PC-3 (cell line): Measurements from ENCODE around the gene RXFP1. TPM values are rescaled to one million over a fixed set of nuclear protein-coding genes. Genes with fewer than 3 reads are reported as not detected.

Experiments used
- ATAC-seq: fragments of 200-7000 bp; cut with Tn5 transposase; 2 replicates; pipeline ENCODE4 v1.9.1; 2020; ENCODE audit warnings: mild to moderate bottlenecking, moderate library complexity
- BruUV-seq: library from RNA; stranded (reverse); fragments of 400-500 nt; replicated peaks from 2 replicates; lab custom pipeline; 2021; lab: Mats Ljungman, UMichigan
- CTCF ChIA-PET: fragments of 300-600 bp; sonication (Branson Sonifier 250); formaldehyde crosslinking; loops from one replicate; lab custom pipeline; 2022; ENCODE audit warnings: antibody characterized with exemption; lab: Charles Lee
- POLR2A ChIA-PET: fragments of 300-600 bp; sonication (Branson Sonifier 250); formaldehyde crosslinking; loops from one replicate; lab custom pipeline; 2022; ENCODE audit warnings: antibody characterized with exemption; ENCODE audit not compliant: unreplicated experiment; lab: Charles Lee
- DNase-seq: peaks from one replicate; pipeline ENCODE4 v3.0.0-alpha.2; 2015
- H2AFZ ChIP-seq: fragments of 300-600 bp; sonication (generic); 2 replicates; pipeline ENCODE4 v1.6.0; 2016; ENCODE audit warnings: antibody characterized with exemption, low read length
- H3F3A ChIP-seq: fragments of 300-600 bp; sonication (generic); one replicate; pipeline ENCODE4 v1.6.0; 2017; ENCODE audit warnings: antibody characterized with exemption, low read length, control low read depth, mild to moderate bottlenecking; ENCODE audit not compliant: unreplicated experiment
- H3K27ac ChIP-seq: fragments of 300-600 bp; sonication (generic); 2 replicates; pipeline ENCODE4 v1.5.1; 2016; ENCODE audit warnings: mild to moderate bottlenecking, low read length
- H3K27me3 ChIP-seq: fragments of 300-600 bp; sonication (generic); 2 replicates; pipeline ENCODE4 v1.6.1; 2016; ENCODE audit warnings: low read length, mixed read lengths
- H3K36me3 ChIP-seq: fragments of 300-600 bp; sonication (generic); 2 replicates; pipeline ENCODE4 v1.6.1; 2016; ENCODE audit warnings: low read depth, mixed run types, low read length, mixed read lengths
- H3K4me1 ChIP-seq: fragments of 300-600 bp; sonication (generic); 2 replicates; pipeline ENCODE4 v1.5.1; 2016; ENCODE audit warnings: low read length; ENCODE audit not compliant: insufficient read depth
- H3K4me2 ChIP-seq: fragments of 300-600 bp; sonication (generic); 2 replicates; pipeline ENCODE4 v1.6.0; 2016; ENCODE audit warnings: low read length
- H3K4me3 ChIP-seq: fragments of 300-600 bp; sonication (generic); 2 replicates; pipeline ENCODE4 v1.5.1; 2016; ENCODE audit warnings: mild to moderate bottlenecking, low read length, mixed read lengths
- H3K79me2 ChIP-seq: fragments of 300-600 bp; sonication (generic); 2 replicates; pipeline ENCODE4 v1.6.1; 2017; ENCODE audit warnings: low read length, mixed read lengths
- H3K9ac ChIP-seq: fragments of 300-600 bp; sonication (generic); 2 replicates; pipeline ENCODE4 v1.6.0; 2016; ENCODE audit warnings: mild to moderate bottlenecking, low read length
- H3K9me2 ChIP-seq: fragments of 300-600 bp; sonication (generic); replicated peaks from 2 replicates; pipeline ENCODE4 v1.6.1; 2016; ENCODE audit warnings: mixed run types, low read length, mixed read lengths
- H3K9me3 ChIP-seq: fragments of 300-600 bp; sonication (generic); 2 replicates; pipeline ENCODE4 v1.6.1; 2016; ENCODE audit warnings: low read length, mixed read lengths
- H4K20me1 ChIP-seq: fragments of 300-600 bp; sonication (generic); 2 replicates; pipeline ENCODE4 v1.6.1; 2016; ENCODE audit warnings: low read length, mixed read lengths
- CTCF ChIP-seq: fragments of 300-600 bp; sonication (generic); conservative IDR thresholded peaks from 2 replicates; pipeline ENCODE4 v1.5.1; 2017; ENCODE audit warnings: antibody characterized with exemption, low read depth, mild to moderate bottlenecking, low read length
- EZH2 ChIP-seq: fragments of 300-600 bp; sonication (generic); IDR thresholded peaks from one replicate; pipeline ENCODE4 v1.6.1; 2017; ENCODE audit warnings: antibody characterized with exemption, mild to moderate bottlenecking, low read length; ENCODE audit not compliant: unreplicated experiment
- EZH2phosphoT487 ChIP-seq: fragments of 300-600 bp; sonication (generic); IDR thresholded peaks from 2 replicates; pipeline ENCODE4 v1.6.1; 2018; ENCODE audit warnings: mild to moderate bottlenecking, antibody characterized with exemption, low read length, borderline replicate concordance
- intact Hi-C: fragments of 100-400 bp; cut with micrococcal nuclease; formaldehyde crosslinking; loops from 2 replicates; pipeline ENCODE4 v1.9.0; 2023
- total RNA-seq: library from RNA; depleted of rRNA; stranded (reverse); fragments of >200 nt; gene quantifications from 2 replicates; pipeline ENCODE4 v1.2.3, GENCODE V29; 2014

RXFP1 gene
- total RNA-seq, 1 experiment from 2014 or later = not detected

DNA sequence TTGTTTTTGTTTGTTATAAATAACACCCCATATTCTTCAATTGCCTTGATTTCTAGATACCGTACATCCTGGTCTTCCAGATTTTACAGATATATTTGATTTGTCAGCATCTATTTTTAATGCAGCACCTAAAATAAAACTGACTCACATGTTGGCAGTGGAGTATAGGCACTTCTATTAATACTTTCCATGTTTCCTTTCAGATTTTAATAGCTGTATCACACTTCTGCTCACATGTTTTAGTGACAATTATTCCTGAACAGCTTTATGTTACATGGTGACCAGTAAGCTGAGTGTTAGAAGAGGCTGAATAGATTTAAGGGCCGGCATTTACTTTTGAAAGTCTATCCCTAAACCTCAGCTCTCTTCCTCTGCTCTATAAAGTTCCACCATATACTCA, 103.9 kb downstream of the RXFP1 start:
- Histone ChIP-seq H3K4me3 (no peak overlapping the region), H4K20me1 (no peaks in the 10 kb centered on the region), H3K4me2 (no peak overlapping the region), H3K27ac (no peak overlapping the region), H3K9ac (no peak overlapping the region), H3F3A (no peaks in the 10 kb centered on the region), H3K79me2 (no peaks in the 10 kb centered on the region), H3K36me3 (no peaks in the 10 kb centered on the region), H3K9me3 (no peaks in the 10 kb centered on the region), H3K27me3 (no peaks in the 10 kb centered on the region), H3K9me2 (no peaks in the 10 kb centered on the region), H2AFZ (no peak overlapping the region), H3K4me1 (peaks cover 3% of the 10 kb centered on the region; the same call in 1 of the 2 replicates)
- POLR2A ChIA-PET = interaction anchor here (0.6 kb wide), 1 partner anchor 394 kb away, joined by 3 read pairs; no protein-coding TSS in a partner anchor
- ATAC-seq (no peak), DNase-seq (no peak)
- CTCF ChIA-PET = no interaction called here
- intact Hi-C loops = loop anchor here (1.0 kb wide), 3 partner anchors 47 to 365 kb away; no protein-coding TSS in a partner anchor
- BruUV-seq = no TSS peak
- TF ChIP-seq EZH2phosphoT487 = no peak
- TF ChIP-seq EZH2 = no peak
- TF ChIP-seq CTCF = no peak

DNA sequence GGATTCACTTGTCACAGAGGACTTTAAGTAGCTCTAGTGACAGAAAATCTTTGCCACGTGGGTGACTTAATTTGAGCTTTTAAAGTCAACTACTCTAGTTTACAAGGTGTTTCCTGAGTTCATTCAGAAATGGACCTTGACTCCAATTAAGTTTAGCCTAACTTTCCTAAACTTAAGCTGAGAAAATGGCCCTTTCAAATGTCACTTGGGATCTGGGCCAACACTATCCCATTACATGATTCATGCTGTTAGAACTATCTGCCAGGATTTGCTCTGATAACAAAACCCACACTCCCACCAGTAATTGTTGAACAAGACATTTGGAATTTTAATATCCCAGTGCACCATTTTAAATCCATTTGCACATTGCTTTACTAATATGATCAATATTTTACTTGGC, 109.2 kb downstream of the RXFP1 start:
- no peaks in the 10 kb centered on the region for H3K36me3 ChIP-seq
- intact Hi-C loops = no loop called here
- H3K9me3 ChIP-seq = no peaks in the 10 kb centered on the region
- ATAC-seq (peak; percentile 68), DNase-seq (peak; percentile 71)
- H3F3A ChIP-seq = no peaks in the 10 kb centered on the region
- no peak overlapping the region for H3K9ac ChIP-seq
- no peak overlapping the region for H2AFZ ChIP-seq
- ChIA-PET CTCF (no interaction called here), POLR2A (no interaction called here)
- H3K4me1 ChIP-seq = peaks cover 11% of the 10 kb centered on the region
- H3K9me2 ChIP-seq = no peaks in the 10 kb centered on the region
- TF ChIP-seq EZH2phosphoT487 = no peak
- TF ChIP-seq EZH2 = no peak
- no peak for TF ChIP-seq CTCF
- H3K79me2 ChIP-seq = no peaks in the 10 kb centered on the region
- BruUV-seq = no TSS peak
- no peak overlapping the region for H3K4me3 ChIP-seq
- H3K27me3 ChIP-seq = no peaks in the 10 kb centered on the region
- H3K4me2 ChIP-seq = peak overlapping the region; percentile 39; the same call in 1 of the 2 replicates
- no peaks in the 10 kb centered on the region for H4K20me1 ChIP-seq
- peak overlapping the region; percentile 32; the same call in 1 of the 2 replicates for H3K27ac ChIP-seq

DNA sequence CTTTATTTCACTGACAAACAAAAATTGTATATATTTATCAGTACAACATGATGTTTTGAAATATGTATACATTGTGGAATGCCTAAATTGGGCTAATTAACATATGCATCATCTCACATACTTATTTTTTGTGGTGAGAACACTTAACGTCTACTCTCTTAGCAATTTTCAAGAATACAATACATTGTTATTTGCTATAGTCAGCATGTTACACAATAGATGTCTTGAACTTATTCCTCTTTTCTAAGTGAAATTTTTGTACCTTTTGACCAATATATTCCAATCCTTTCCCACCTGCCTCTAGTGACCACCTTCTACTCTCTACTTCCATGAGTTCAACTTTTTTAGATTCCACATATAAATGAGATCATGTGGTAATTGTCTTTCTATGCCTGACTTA, 114.9 kb downstream of the RXFP1 start:
- Histone ChIP-seq H3K9me2 (no peaks in the 10 kb centered on the region), H4K20me1 (no peaks in the 10 kb centered on the region), H3K4me2 (no peak overlapping the region), H3F3A (no peaks in the 10 kb centered on the region), H3K4me1 (peaks cover under 1% of the 10 kb centered on the region; the same call in 1 of the 2 replicates), H3K4me3 (no peak overlapping the region), H2AFZ (no peak overlapping the region), H3K9me3 (no peaks in the 10 kb centered on the region), H3K36me3 (no peaks in the 10 kb centered on the region), H3K79me2 (no peaks in the 10 kb centered on the region), H3K27ac (no peak overlapping the region), H3K27me3 (no peaks in the 10 kb centered on the region), H3K9ac (no peak overlapping the region)
- no peak for DNase-seq
- intact Hi-C loops = no loop called here
- ChIA-PET POLR2A (no interaction called here), CTCF (no interaction called here)
- TF ChIP-seq EZH2phosphoT487 (no peak), EZH2 (no peak), CTCF (no peak)
- ATAC-seq = no peak
- BruUV-seq = no TSS peak
